HepG2 (cell line): ENCODE data around the gene ZPR1. TPM values are rescaled to one million over a fixed set of nuclear protein-coding genes. Genes with fewer than 3 reads are reported as not detected.

Experiments used
- AFF4 ChIP-seq: sonication (generic); formaldehyde crosslinking; IDR thresholded peaks from 2 replicates; pipeline ENCODE4 v1.4.0; 2020; ENCODE audit warnings: missing genetic modification reagents
- ARNT ChIP-seq: fragments of 450-650 bp; IDR thresholded peaks from 2 replicates; pipeline ENCODE4 v1.6.1; 2017
- CHCHD3 ChIP-seq: sonication (generic); formaldehyde crosslinking; IDR thresholded peaks from 2 replicates; pipeline ENCODE4 v1.8.0; 2022; ENCODE audit warnings: mild to moderate bottlenecking, missing genetic modification reagents, moderate library complexity
- FOXA3 ChIP-seq: IDR thresholded peaks from 2 replicates; pipeline ENCODE4 v1.6.1; 2016; ENCODE audit warnings: missing genetic modification reagents, missing compliant biosample characterization
- GFI1 ChIP-seq: sonication (generic); formaldehyde crosslinking; IDR thresholded peaks from 2 replicates; pipeline ENCODE4 v1.5.0; 2020; ENCODE audit warnings: missing genetic modification reagents, mild to moderate bottlenecking, borderline replicate concordance
- ISL2 ChIP-seq: sonication (generic); formaldehyde crosslinking; IDR thresholded peaks from 2 replicates; pipeline ENCODE4 v1.5.0; 2020; ENCODE audit warnings: missing genetic modification reagents
- MIER3 ChIP-seq: IDR thresholded peaks from 2 replicates; pipeline ENCODE4 v1.6.1; 2016; ENCODE audit warnings: missing compliant biosample characterization, borderline replicate concordance
- MLX ChIP-seq: IDR thresholded peaks from 2 replicates; pipeline ENCODE4 v1.6.1; 2016
- PAXIP1 ChIP-seq: sonication (generic); formaldehyde crosslinking; conservative IDR thresholded peaks from 2 replicates; pipeline ENCODE4 v1.4.0; 2020; ENCODE audit warnings: mild to moderate bottlenecking, missing genetic modification reagents, moderate library complexity
- PHF20 ChIP-seq: sonication (generic); formaldehyde crosslinking; IDR thresholded peaks from 2 replicates; pipeline ENCODE4 v1.5.0; 2020; ENCODE audit warnings: mild to moderate bottlenecking, missing genetic modification reagents
- PRDM4 ChIP-seq: sonication (generic); formaldehyde crosslinking; IDR thresholded peaks from 2 replicates; pipeline ENCODE4 v1.9.0; 2021; ENCODE audit warnings: missing genetic modification reagents, borderline replicate concordance
- RBM22 ChIP-seq: fragments of 200-400 bp; formaldehyde crosslinking; optimal IDR thresholded peaks from 2 replicates; pipeline ENCODE3; 2017; ENCODE audit warnings: mild to moderate bottlenecking, low read length, moderate library complexity
- ZC3H4 ChIP-seq: sonication (generic); formaldehyde crosslinking; IDR thresholded peaks from 2 replicates; pipeline ENCODE4 v1.4.0; 2020; ENCODE audit warnings: missing genetic modification reagents, borderline replicate concordance
- ZFY ChIP-seq: sonication (generic); formaldehyde crosslinking; IDR thresholded peaks from 2 replicates; pipeline ENCODE4 v1.4.0; 2020; ENCODE audit warnings: missing genetic modification reagents
- ZNF160 ChIP-seq: sonication (generic); formaldehyde crosslinking; IDR thresholded peaks from 2 replicates; pipeline ENCODE4 v1.8.0; 2022; ENCODE audit warnings: mild to moderate bottlenecking, inconsistent platforms, missing genetic modification reagents
- ZNF33B ChIP-seq: sonication (generic); formaldehyde crosslinking; IDR thresholded peaks from 2 replicates; pipeline ENCODE4 v1.5.1; 2020; ENCODE audit warnings: mild to moderate bottlenecking, missing genetic modification reagents
- ZNF558 ChIP-seq: sonication (generic); formaldehyde crosslinking; IDR thresholded peaks from 2 replicates; pipeline ENCODE4 v1.9.0; 2022; ENCODE audit warnings: mild to moderate bottlenecking, missing genetic modification reagents, borderline replicate concordance
- ZNF570 ChIP-seq: sonication (generic); formaldehyde crosslinking; IDR thresholded peaks from 2 replicates; pipeline ENCODE4 v1.4.0; 2020; ENCODE audit warnings: mild to moderate bottlenecking, missing genetic modification reagents, borderline replicate concordance
- ZNF737 ChIP-seq: sonication (generic); formaldehyde crosslinking; IDR thresholded peaks from 2 replicates; pipeline ENCODE4 v1.5.0; 2020; ENCODE audit warnings: missing genetic modification reagents, mild to moderate bottlenecking, borderline replicate concordance
- ZNF776 ChIP-seq: sonication (generic); formaldehyde crosslinking; IDR thresholded peaks from 2 replicates; pipeline ENCODE4 v1.4.0; 2020; ENCODE audit warnings: mild to moderate bottlenecking, missing genetic modification reagents
- polyA plus RNA-seq, 8 experiments: library from polyadenylated mRNA; depleted of rRNA in 3 of 8; stranded (reverse) in 7 of 8; unstranded in 1 of 8; fragments of >200 nt; fragmentation: Illumina TruSeq in 4 of 8; extraction: Trizol in 4 of 8; gene quantifications; 2 replicates each; pipeline versions ENCODE4 v1.2.1 to v1.2.3, GENCODE V29; 2011 to 2016; ENCODE audit warnings: low read depth in 4 of 8, missing spikeins in 1 of 8, mixed read lengths in 1 of 8; ENCODE audit not compliant: insufficient read depth in 1 of 8
- total RNA-seq, 5 experiments: library from RNA; depleted of rRNA; stranded (reverse); fragments of >200 nt; fragmentation: Illumina TruSeq; extraction: Trizol; gene quantifications; 2 replicates each; pipeline ENCODE4 v1.2.3, GENCODE V29; 2016; ENCODE audit warnings: low read depth in 1 of 5

The ZPR1 gene
- total and polyA plus RNA-seq, 2 of the 13 experiments (the other 11 are each of a cell fraction or from before 2014, with no cell fraction given) = 40.0 to 79.3 TPM

- no peak for TF ChIP-seq PRDM4
- TF ChIP-seq ZNF570 (CRISPR knock-in tag) = no peak
- TF ChIP-seq ZC3H4 (CRISPR knock-in tag) = peak; percentile 9; the same call in 1 of the 2 replicates
- TF ChIP-seq ZNF160 (CRISPR knock-in tag) = no peak
- 0 out of 2 replicates have a peak, but pooled peaks have one; percentile 7 for TF ChIP-seq GFI1 (CRISPR knock-in tag)
- TF ChIP-seq ARNT = no peak
- TF ChIP-seq ZNF737 = peak; percentile 3; the same call in 1 of the 2 replicates
- 0 out of 2 replicates have a peak, but pooled peaks have one; percentile 5 for TF ChIP-seq PHF20
- no peak for TF ChIP-seq MLX
- 0 out of 2 replicates have a peak, but pooled peaks have one; percentile 2 for TF ChIP-seq MIER3 (CRISPR knock-in tag)
- 0 out of 2 replicates have a peak, but pooled peaks have one; percentile 13 for TF ChIP-seq AFF4 (CRISPR knock-in tag)
- TF ChIP-seq ZNF33B (CRISPR knock-in tag) = no peak
- 0 out of 2 replicates have a peak, but pooled peaks have one; percentile 23 for TF ChIP-seq FOXA3 (CRISPR knock-in tag)
- TF ChIP-seq ZFY (CRISPR knock-in tag) = no peak; the same call in 1 of the 2 replicates
- 0 out of 2 replicates have a peak, but pooled peaks have one; percentile 10 for TF ChIP-seq ZNF558 (CRISPR knock-in tag)
- no peak for TF ChIP-seq PAXIP1 (CRISPR knock-in tag)
- TF ChIP-seq CHCHD3 (CRISPR knock-in tag) = no peak
- peak; percentile 10; the same call in 1 of the 2 replicates for TF ChIP-seq ISL2
- TF ChIP-seq RBM22 = peak; percentile 71
- no peak for TF ChIP-seq ZNF776
Observed at GRCh38 chr11:116836632-116836991, 48.8 kb upstream of the ZPR1 start (continued).
